Measurements from ENCODE around the gene NR2F2.

DNA sequence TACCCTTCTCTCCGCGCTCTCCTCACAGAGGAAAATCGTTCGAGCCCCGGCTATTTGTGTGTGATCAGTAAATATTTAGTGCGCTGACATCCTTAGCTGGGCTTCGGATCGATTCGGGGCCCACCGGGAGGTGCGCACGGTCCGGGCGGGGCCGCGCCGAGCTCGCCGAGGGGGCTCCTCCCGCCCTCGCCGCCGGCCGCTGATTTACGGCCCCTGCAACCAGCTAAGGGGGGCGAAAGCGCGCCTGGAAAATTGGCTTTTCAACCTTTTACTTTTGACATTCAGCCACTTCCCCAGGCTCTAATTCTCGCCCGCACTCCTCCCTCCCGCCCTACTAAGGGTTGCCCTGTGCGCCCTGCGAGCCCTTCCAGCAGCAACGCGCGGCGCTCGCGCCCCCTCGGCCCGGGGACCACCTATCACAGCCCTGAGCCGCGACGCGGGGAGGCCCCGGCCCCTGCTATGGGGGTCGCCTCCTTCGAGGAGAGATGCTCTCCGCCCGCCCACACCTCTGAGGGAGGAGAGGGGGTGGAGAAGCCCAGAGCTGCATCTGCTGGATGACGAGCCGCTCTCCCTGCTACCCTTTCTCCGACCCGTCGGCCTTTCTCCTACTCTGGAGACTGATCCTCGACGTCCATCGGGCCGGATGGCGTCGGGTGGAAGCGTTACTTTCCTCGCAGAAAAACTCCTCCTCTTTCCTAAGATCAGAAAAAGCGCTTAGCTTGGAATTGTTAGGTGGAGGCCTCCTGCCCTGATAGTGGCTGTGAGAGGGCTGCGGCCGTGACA lies 7.8 kb upstream of the NR2F2 start:
- TF ChIP-seq, protein P1, sequence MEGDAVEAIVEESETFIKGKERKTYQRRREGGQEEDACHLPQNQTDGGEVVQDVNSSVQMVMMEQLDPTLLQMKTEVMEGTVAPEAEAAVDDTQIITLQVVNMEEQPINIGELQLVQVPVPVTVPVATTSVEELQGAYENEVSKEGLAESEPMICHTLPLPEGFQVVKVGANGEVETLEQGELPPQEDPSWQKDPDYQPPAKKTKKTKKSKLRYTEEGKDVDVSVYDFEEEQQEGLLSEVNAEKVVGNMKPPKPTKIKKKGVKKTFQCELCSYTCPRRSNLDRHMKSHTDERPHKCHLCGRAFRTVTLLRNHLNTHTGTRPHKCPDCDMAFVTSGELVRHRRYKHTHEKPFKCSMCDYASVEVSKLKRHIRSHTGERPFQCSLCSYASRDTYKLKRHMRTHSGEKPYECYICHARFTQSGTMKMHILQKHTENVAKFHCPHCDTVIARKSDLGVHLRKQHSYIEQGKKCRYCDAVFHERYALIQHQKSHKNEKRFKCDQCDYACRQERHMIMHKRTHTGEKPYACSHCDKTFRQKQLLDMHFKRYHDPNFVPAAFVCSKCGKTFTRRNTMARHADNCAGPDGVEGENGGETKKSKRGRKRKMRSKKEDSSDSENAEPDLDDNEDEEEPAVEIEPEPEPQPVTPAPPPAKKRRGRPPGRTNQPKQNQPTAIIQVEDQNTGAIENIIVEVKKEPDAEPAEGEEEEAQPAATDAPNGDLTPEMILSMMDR (IDR thresholded peaks at IDR 0.05; ENCODE audit: borderline replicate concordance, extremely low read depth, low read length, poor library complexity, severe bottlenecking), result no peak
- no peak for TF ChIP-seq EZH2 (IDR thresholded peaks at IDR 0.05; ENCODE audit: borderline replicate concordance, low read depth, low read length, severe bottlenecking)

Data from DND-41 (cell line).